A549 (cell line): Measurements from ENCODE around the gene XIAP. TPM values are rescaled to one million over a fixed set of nuclear protein-coding genes. Genes with fewer than 3 reads are reported as not detected.
A peak's percentile ranks its signal among the peaks of the same experiment; 100 is the strongest.

Experiments
- BCL3 ChIP-seq: fragments of >200 bp; sonication (Bioruptor Twin); formaldehyde crosslinking; IDR thresholded peaks from 3 replicates; pipeline ENCODE4 v1.6.1; 2016
- BHLHE40 ChIP-seq: IDR thresholded peaks from 2 replicates; pipeline ENCODE4 v1.6.1; 2012; ENCODE audit warnings: low read depth, low read length, inconsistent platforms
- CBX2 ChIP-seq: fragments of 200-600 bp; sonication (generic); IDR thresholded peaks from 2 replicates; pipeline ENCODE4 v1.6.1; 2016; ENCODE audit warnings: low read depth, mild to moderate bottlenecking, borderline replicate concordance
- CEBPB ChIP-seq, 2 experiments: fragments of >200 bp in 1 of 2; sonication (Bioruptor Twin) in 1 of 2; formaldehyde crosslinking in 1 of 2; IDR thresholded peaks; 2 replicates each; pipeline ENCODE4 v1.6.1; 2012 to 2016
- CHD2 ChIP-seq: fragments of 150-350 bp; IDR thresholded peaks from 2 replicates; pipeline ENCODE4 v1.6.1; 2014; ENCODE audit warnings: low read length; ENCODE audit not compliant: partially characterized antibody
- EHF ChIP-seq: fragments of 250-450 bp; sonication (Bioruptor Pico); IDR thresholded peaks from 2 replicates; pipeline ENCODE4 v1.5.0; 2020; ENCODE audit warnings: mild to moderate bottlenecking
- EHMT2 ChIP-seq: fragments of 200-600 bp; sonication (generic); IDR thresholded peaks from 2 replicates; pipeline ENCODE4 v1.6.1; 2016; ENCODE audit warnings: antibody characterized with exemption, low read depth, mild to moderate bottlenecking, moderate library complexity
- ELK1 ChIP-seq: fragments of 150-350 bp; IDR thresholded peaks from 2 replicates; pipeline ENCODE4 v1.6.1; 2014; ENCODE audit warnings: low read depth, mild to moderate bottlenecking, low read length
- ESRRA ChIP-seq: fragments of 150-350 bp; IDR thresholded peaks from 2 replicates; pipeline ENCODE4 v1.6.1; 2014; ENCODE audit warnings: mild to moderate bottlenecking, low read length, borderline replicate concordance
- FOSB ChIP-seq: fragments of 250-450 bp; sonication (Bioruptor Pico); IDR thresholded peaks from 2 replicates; pipeline ENCODE4 v1.5.0; 2020; ENCODE audit warnings: mild to moderate bottlenecking, moderate library complexity
- HDAC2 ChIP-seq: fragments of 200-600 bp; sonication (generic); IDR thresholded peaks from 2 replicates; pipeline ENCODE4 v1.6.1; 2016
- HES2 ChIP-seq: fragments of >200 bp; sonication (Bioruptor Twin); formaldehyde crosslinking; IDR thresholded peaks from 2 replicates; pipeline ENCODE4 v1.6.1; 2016
- HOXB5 ChIP-seq: fragments of 250-450 bp; sonication (Bioruptor Pico); IDR thresholded peaks from 2 replicates; pipeline ENCODE4 v1.5.0; 2020; ENCODE audit warnings: mild to moderate bottlenecking, moderate library complexity
- JUN ChIP-seq, 2 experiments: fragments of >200 bp; sonication (Bioruptor Twin); formaldehyde crosslinking; IDR thresholded peaks; 2 replicates in 1 of 2; 3 replicates in 1 of 2; pipeline ENCODE4 v1.6.1; 2016 to 2017
- JUNB ChIP-seq: fragments of >200 bp; sonication (Bioruptor Twin); formaldehyde crosslinking; IDR thresholded peaks from 2 replicates; pipeline ENCODE4 v1.6.1; 2016
- KDM1A ChIP-seq: fragments of 200-600 bp; sonication (generic); IDR thresholded peaks from 2 replicates; pipeline ENCODE4 v1.6.1; 2016; ENCODE audit warnings: low read depth, mild to moderate bottlenecking
- KDM5A ChIP-seq: fragments of 200-600 bp; sonication (generic); IDR thresholded peaks from 2 replicates; pipeline ENCODE4 v1.6.1; 2016; ENCODE audit warnings: antibody characterized with exemption, mild to moderate bottlenecking
- MAFK ChIP-seq: fragments of 450-650 bp; IDR thresholded peaks from 2 replicates; pipeline ENCODE4 v1.6.1; 2014; ENCODE audit not compliant: partially characterized antibody
- MAX ChIP-seq: IDR thresholded peaks from 2 replicates; pipeline ENCODE4 v1.6.1; 2012
- MAZ ChIP-seq: fragments of 150-350 bp; IDR thresholded peaks from 2 replicates; pipeline ENCODE4 v1.6.1; 2014; ENCODE audit warnings: antibody characterized with exemption, low read depth, low read length, borderline replicate concordance
- NFE2L2 ChIP-seq: fragments of 150-350 bp; conservative IDR thresholded peaks from 2 replicates; pipeline ENCODE4 v1.6.1; 2014; ENCODE audit warnings: low read length
- NPAS2 ChIP-seq: fragments of 250-450 bp; sonication (Bioruptor Pico); IDR thresholded peaks from 2 replicates; pipeline ENCODE4 v1.8.0; 2022; ENCODE audit warnings: mild to moderate bottlenecking, moderate library complexity, borderline replicate concordance
- POLR2A ChIP-seq: IDR thresholded peaks from 2 replicates; pipeline ENCODE4 v1.6.1; 2012; ENCODE audit warnings: mild to moderate bottlenecking, low read length
- POLR2AphosphoS2 ChIP-seq: conservative IDR thresholded peaks from 2 replicates; pipeline ENCODE4 v1.6.1; 2012; ENCODE audit warnings: low read length, improper control_type of control experiment, inconsistent platforms
- RAD21 ChIP-seq, 2 experiments: fragments of >200 bp in 1 of 2; sonication (Bioruptor Twin) in 1 of 2; formaldehyde crosslinking in 1 of 2; IDR thresholded peaks in 1 of 2; conservative IDR thresholded peaks in 1 of 2; 2 replicates in 1 of 2; 3 replicates in 1 of 2; pipeline ENCODE4 v1.6.1; 2012 to 2018; ENCODE audit warnings: inconsistent platforms in 1 of 2
- RARB ChIP-seq: fragments of 250-450 bp; sonication (Bioruptor Pico); IDR thresholded peaks from 2 replicates; pipeline ENCODE4 v1.8.0; 2021; ENCODE audit warnings: mild to moderate bottlenecking, moderate library complexity
- RCOR1 ChIP-seq: fragments of 150-350 bp; IDR thresholded peaks from 2 replicates; pipeline ENCODE4 v1.6.1; 2014; ENCODE audit warnings: antibody characterized with exemption, low read length, low read depth
- REST ChIP-seq: fragments of 200-600 bp; sonication (generic); IDR thresholded peaks from 2 replicates; pipeline ENCODE4 v1.6.1; 2016; ENCODE audit warnings: antibody characterized with exemption, mild to moderate bottlenecking, moderate library complexity
- RFX5 ChIP-seq: fragments of 450-650 bp; IDR thresholded peaks from 2 replicates; pipeline ENCODE4 v1.7.1; 2014; ENCODE audit warnings: antibody characterized with exemption, mild to moderate bottlenecking, moderate library complexity
- RNF2 ChIP-seq: fragments of 200-600 bp; sonication (generic); IDR thresholded peaks from 2 replicates; pipeline ENCODE4 v1.6.1; 2016; ENCODE audit warnings: low read depth, mild to moderate bottlenecking, antibody characterized with exemption, moderate library complexity, borderline replicate concordance
- SMC3 ChIP-seq: fragments of >200 bp; sonication (Bioruptor Twin); formaldehyde crosslinking; IDR thresholded peaks from 3 replicates; pipeline ENCODE4 v1.6.1; 2018; ENCODE audit warnings: inconsistent platforms
- SREBF2 ChIP-seq: fragments of 450-650 bp; IDR thresholded peaks from 2 replicates; pipeline ENCODE4 v1.6.1; 2014; ENCODE audit warnings: mild to moderate bottlenecking, moderate library complexity
- TP53 ChIP-seq: fragments of 250-450 bp; sonication (Bioruptor Pico); IDR thresholded peaks from 2 replicates; pipeline ENCODE4 v1.5.0; 2021; ENCODE audit warnings: mild to moderate bottlenecking, moderate library complexity
- USF2 ChIP-seq: fragments of 450-650 bp; IDR thresholded peaks from 2 replicates; pipeline ENCODE4 v1.6.1; 2014; ENCODE audit warnings: antibody characterized with exemption
- ZC3H11A ChIP-seq: fragments of 450-650 bp; IDR thresholded peaks from 2 replicates; pipeline ENCODE4 v1.6.1; 2014; ENCODE audit warnings: antibody characterized with exemption, mild to moderate bottlenecking
- ZFP36 ChIP-seq: fragments of 450-650 bp; IDR thresholded peaks from 2 replicates; pipeline ENCODE4 v1.6.1; 2014; ENCODE audit warnings: borderline replicate concordance; ENCODE audit not compliant: partially characterized antibody
- polyA plus RNA-seq, 4 experiments: library from polyadenylated mRNA; depleted of rRNA in 3 of 4; stranded (reverse); fragments of >200 nt; fragmentation: RNase III in 1 of 4; extraction: RNeasy Plus Mini Kit Qiagen cat#74134 plus additional on column Dnase treatment in 1 of 4; gene quantifications; 2 replicates in 3 of 4; 3 replicates in 1 of 4; pipeline ENCODE4 v1.2.3, GENCODE V29; 2011 to 2017
- TF ChIP-seq, protein P1 (sequence below): fragments of >200 bp; sonication (Bioruptor Twin); formaldehyde crosslinking; IDR thresholded peaks from 3 replicates; pipeline ENCODE4 v1.5.1; 2016

The XIAP gene
- polyA plus RNA-seq, 2 of the 4 experiments (the other 2 are of a cell fraction), result 42.9 to 44.1 TPM

DNA sequence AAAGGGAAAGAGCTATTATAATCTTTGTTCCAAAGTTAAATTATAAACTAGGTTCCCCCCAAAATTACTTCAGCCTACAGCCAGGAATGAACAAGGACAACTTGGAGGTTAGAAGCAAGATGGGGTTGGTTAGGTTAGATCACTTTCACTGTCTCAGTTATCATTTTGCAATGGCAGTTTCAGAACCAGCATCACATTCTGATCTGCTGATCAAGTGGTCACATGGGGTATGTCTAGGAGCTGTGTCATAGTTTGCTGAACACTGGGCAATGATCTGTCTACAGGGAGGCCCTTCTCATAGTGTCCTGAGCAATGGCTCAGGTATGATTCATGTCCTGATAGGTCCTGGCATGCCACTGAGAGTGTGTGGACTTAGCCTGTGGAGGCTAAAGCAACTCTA is 41.6 kb upstream of the XIAP start (continued):
- TF ChIP-seq ELK1 (no peak), NPAS2 (0 out of 2 replicates have a peak, but pooled peaks have one; percentile 14), MAX (peak; percentile 65), RNF2 (no peak), EHF (peak; percentile 96), ZC3H11A (no peak), MAFK (peak; percentile 49), USF2 (peak; percentile 89), RCOR1 (no peak), ZFP36 (no peak), HDAC2 (no peak), KDM5A (no peak), RAD21 (conservative IDR thresholded peaks at IDR 0.05 in 1 of 2, IDR thresholded peaks at IDR 0.05 in 1 of 2) (no peak), HOXB5 (peak; percentile 93), SMC3 (no peak; the same call in 2 of the 3 replicates), RARB (no peak), TP53 (CRISPR knock-in tag) (no peak), EHMT2 (no peak), JUNB (peak; percentile 48), RFX5 (no peak), JUN (IDR thresholded peaks at IDR 0.05) (no peak), POLR2AphosphoS2 (no peak), BCL3 (no peak), KDM1A (no peak), MAZ (no peak), REST (no peak), BHLHE40 (no peak), HES2 (no peak), POLR2A (no peak), SREBF2 (no peak), ESRRA (no peak), CBX2 (no peak), FOSB (CRISPR knock-in tag) (peak; percentile 66; the same call in 1 of the 2 replicates), CHD2 (no peak), CEBPB (IDR thresholded peaks at IDR 0.05) (peak in 1 of 2 experiments; percentile 26; a peak in 1 of 4 replicates), NFE2L2 (no peak)
- TF ChIP-seq, protein P1, sequence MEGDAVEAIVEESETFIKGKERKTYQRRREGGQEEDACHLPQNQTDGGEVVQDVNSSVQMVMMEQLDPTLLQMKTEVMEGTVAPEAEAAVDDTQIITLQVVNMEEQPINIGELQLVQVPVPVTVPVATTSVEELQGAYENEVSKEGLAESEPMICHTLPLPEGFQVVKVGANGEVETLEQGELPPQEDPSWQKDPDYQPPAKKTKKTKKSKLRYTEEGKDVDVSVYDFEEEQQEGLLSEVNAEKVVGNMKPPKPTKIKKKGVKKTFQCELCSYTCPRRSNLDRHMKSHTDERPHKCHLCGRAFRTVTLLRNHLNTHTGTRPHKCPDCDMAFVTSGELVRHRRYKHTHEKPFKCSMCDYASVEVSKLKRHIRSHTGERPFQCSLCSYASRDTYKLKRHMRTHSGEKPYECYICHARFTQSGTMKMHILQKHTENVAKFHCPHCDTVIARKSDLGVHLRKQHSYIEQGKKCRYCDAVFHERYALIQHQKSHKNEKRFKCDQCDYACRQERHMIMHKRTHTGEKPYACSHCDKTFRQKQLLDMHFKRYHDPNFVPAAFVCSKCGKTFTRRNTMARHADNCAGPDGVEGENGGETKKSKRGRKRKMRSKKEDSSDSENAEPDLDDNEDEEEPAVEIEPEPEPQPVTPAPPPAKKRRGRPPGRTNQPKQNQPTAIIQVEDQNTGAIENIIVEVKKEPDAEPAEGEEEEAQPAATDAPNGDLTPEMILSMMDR, result no peak
